ENCODE measurements around the gene UBL7.

GRCh38 chr15:74413350-74414080 is 47.4 kb downstream of the UBL7 start:
- TF ChIP-seq EP300 (IDR thresholded peaks at IDR 0.05), result no peak
- TF ChIP-seq CTCF (IDR thresholded peaks at IDR 0.05), result no peak
- no peak for TF ChIP-seq POLR2A (IDR thresholded peaks at IDR 0.05)
